ENCODE measurements around the gene MFSD2A. TPM values are rescaled to one million over a fixed set of nuclear protein-coding genes. Genes with fewer than 3 reads are reported as not detected.
A peak's percentile ranks its signal among the peaks of the same experiment; 100 is the strongest.

Gene MFSD2A
- total RNA-seq, 4 donors from 2014 or later = 2.0 to 79.3 (median 13.1) TPM

GRCh38 chr1:39919545-39919944 lies 35.4 kb upstream of the MFSD2A start:
- in situ Hi-C loops (cut with MboI; ENCODE audit: low pct_ligation_motif_present in 1 of 4, low pct_unique_long_range_greater_than_20kb in 1 of 4, low sequenced_read_pairs in 3 of 4) (loop anchor here in 1 of 4 donors (5.0 kb wide), 1 partner anchor 53 kb away; no protein-coding TSS in a partner anchor), intact Hi-C loops (cut with DNase I; ENCODE audit: low total_unique reads) (loop anchor here (5.0 kb wide), 1 partner anchor 53 kb away; no protein-coding TSS in a partner anchor)
- WGBS, 2 donors (ENCODE audit: low coverage in 1 of 2) = 23 to 26% methylated on average over 3 of the region's 3 CpGs
- H3K27ac ChIP-seq = no peak overlapping the region
- peaks cover 6% of the 10 kb centered on the region for H3K27me3 ChIP-seq
- H3K36me3 ChIP-seq = no peaks in the 10 kb centered on the region
- DNase-seq = peak; percentile 56
- H3K4me1 ChIP-seq = no peaks in the 10 kb centered on the region
- no peak for TF ChIP-seq POLR2A (IDR thresholded peaks at IDR 0.05)
- peak; percentile 54 to 85 (median 63) for TF ChIP-seq CTCF (IDR thresholded peaks at IDR 0.05)
- no peak overlapping the region for H3K4me3 ChIP-seq
- no peaks in the 10 kb centered on the region for H3K9me3 ChIP-seq

GRCh38 chr1:39922251-39922688 lies 32.7 kb upstream of the MFSD2A start:
- Histone ChIP-seq H3K4me1 (peaks cover 0 to 4% (median 0%) of the 10 kb centered on the region in 4 donors), H3K9me3 (no peaks in the 10 kb centered on the region), H3K27ac (no peak overlapping the region), H3K36me3 (no peaks in the 10 kb centered on the region), H3K27me3 (peaks cover 6% of the 10 kb centered on the region), H3K4me3 (no peak overlapping the region)
- 70% methylated on average over 25 of the region's 25 CpGs; no CpG with 5 or more reads in 1 of the 2 donors for WGBS, 2 donors (ENCODE audit: low coverage in 1 of 2)
- intact Hi-C loops (cut with DNase I; ENCODE audit: low total_unique reads) = no loop called here
- TF ChIP-seq POLR2A (IDR thresholded peaks at IDR 0.05) (no peak), CTCF (IDR thresholded peaks at IDR 0.05) (no peak), EP300 (IDR thresholded peaks at IDR 0.05; ENCODE audit: low read depth) (no peak), POLR2AphosphoS5 (IDR thresholded peaks at IDR 0.05) (no peak)
- DNase-seq = no peak
- in situ Hi-C loops (cut with MboI; ENCODE audit: low pct_ligation_motif_present in 1 of 4, low pct_unique_long_range_greater_than_20kb in 1 of 4, low sequenced_read_pairs in 3 of 4) = loop anchor here in 2 of 4 donors (5.0 to 10.0 kb wide), 2 partner anchors 45 to 53 kb away; no protein-coding TSS in a partner anchor

- no peak overlapping the region for H3K27ac ChIP-seq
- intact Hi-C loops (cut with DNase I; ENCODE audit: low total_unique reads) (no loop called here), in situ Hi-C loops (cut with MboI; ENCODE audit: low pct_ligation_motif_present in 1 of 4, low pct_unique_long_range_greater_than_20kb in 1 of 4, low sequenced_read_pairs in 3 of 4) (loop anchor here in 1 of 4 donors (10.0 kb wide), 1 partner anchor 49 kb away; no protein-coding TSS in a partner anchor)
- peaks cover 4% of the 10 kb centered on the region for H3K27me3 ChIP-seq
- H3K9me3 ChIP-seq = no peaks in the 10 kb centered on the region
- no peaks in the 10 kb centered on the region for H3K36me3 ChIP-seq
- H3K4me3 ChIP-seq = no peak overlapping the region
- peaks cover 5 to 17% (median 7%) of the 10 kb centered on the region in 4 donors for H3K4me1 ChIP-seq
- no peak for DNase-seq
- WGBS, 2 donors (ENCODE audit: low coverage in 1 of 2) = 82% methylated on average over 2 of the region's 2 CpGs; no CpG with 5 or more reads in 1 of the 2 donors
- TF ChIP-seq EP300 (IDR thresholded peaks at IDR 0.05; ENCODE audit: low read depth) (no peak), CTCF (IDR thresholded peaks at IDR 0.05) (no peak), POLR2A (IDR thresholded peaks at IDR 0.05) (no peak), POLR2AphosphoS5 (IDR thresholded peaks at IDR 0.05) (no peak)
Measured at GRCh38 chr1:39925721-39926342, 29.1 kb upstream of the MFSD2A start.

- Histone ChIP-seq H3K4me1 (peaks cover 5 to 17% (median 7%) of the 10 kb centered on the region in 4 donors), H3K9me3 (no peaks in the 10 kb centered on the region), H3K4me3 (no peak overlapping the region), H3K27ac (no peak overlapping the region), H3K27me3 (peaks cover 4% of the 10 kb centered on the region), H3K36me3 (no peaks in the 10 kb centered on the region)
- in situ Hi-C loops (cut with MboI; ENCODE audit: low pct_ligation_motif_present in 1 of 4, low pct_unique_long_range_greater_than_20kb in 1 of 4, low sequenced_read_pairs in 3 of 4) (loop anchor here in 1 of 4 donors (10.0 kb wide), 1 partner anchor 48 kb away; no protein-coding TSS in a partner anchor), intact Hi-C loops (cut with DNase I; ENCODE audit: low total_unique reads) (no loop called here)
- TF ChIP-seq POLR2AphosphoS5 (IDR thresholded peaks at IDR 0.05) (no peak), CTCF (IDR thresholded peaks at IDR 0.05) (no peak), POLR2A (IDR thresholded peaks at IDR 0.05) (no peak), EP300 (IDR thresholded peaks at IDR 0.05; ENCODE audit: low read depth) (no peak)
- DNase-seq = no peak
- 58 to 79% methylated on average over 4 to 6 of the region's 6 CpGs for WGBS, 2 donors (ENCODE audit: low coverage in 1 of 2)
Measured at GRCh38 chr1:39926343-39926793, 28.6 kb upstream of the MFSD2A start.

All from transverse colon (tissue), 4 donors.